Subcutaneous abdominal adipose tissue (tissue), 5 donors: ENCODE data around the gene SORCS2.

Experiments used
- H3K27ac ChIP-seq: one replicate; pipeline ENCODE4 v1.7.0; 2013; ENCODE audit warnings: low read depth, mild to moderate bottlenecking, inconsistent platforms, low read length, moderate library complexity
- H3K27me3 ChIP-seq, 5 donors: one replicate each; pipeline ENCODE4 v1.7.0; 2013; ENCODE audit warnings: low read length in 5 of 5, inconsistent platforms in 1 of 5; ENCODE audit not compliant: control insufficient read depth in 5 of 5, insufficient read depth in 4 of 5
- H3K36me3 ChIP-seq, 5 donors: one replicate each; pipeline ENCODE4 v1.7.0; 2013; ENCODE audit warnings: low read length in 5 of 5; ENCODE audit not compliant: control insufficient read depth in 5 of 5, insufficient read depth in 5 of 5
- H3K4me1 ChIP-seq, 5 donors: one replicate each; pipeline ENCODE4 v1.7.0; 2013; ENCODE audit warnings: low read length in 5 of 5, mild to moderate bottlenecking in 3 of 5, moderate library complexity in 1 of 5; ENCODE audit not compliant: control insufficient read depth in 5 of 5, insufficient read depth in 5 of 5
- H3K4me3 ChIP-seq, 5 donors: one replicate each; pipeline ENCODE4 v1.7.0; 2013; ENCODE audit warnings: low read length in 5 of 5, low read depth in 1 of 5
- H3K9ac ChIP-seq, 5 donors: one replicate each; pipeline ENCODE4 v1.7.0; 2013; ENCODE audit warnings: low read length in 5 of 5, mild to moderate bottlenecking in 4 of 5, moderate library complexity in 3 of 5
- H3K9me3 ChIP-seq, 5 donors: one replicate each; pipeline ENCODE4 v1.7.0; 2013; ENCODE audit warnings: low read length in 5 of 5; ENCODE audit not compliant: control insufficient read depth in 5 of 5
- donor health status: healthy.
- donor health status: healthy.
- donor health status: healthy.
- donor health status: healthy.
- donor health status: healthy.

Gene SORCS2

GRCh38 chr4:7716010-7716721 is 523.8 kb downstream of the SORCS2 start:
- Histone ChIP-seq H3K27ac (no peak overlapping the region), H3K4me3 (no peak overlapping the region), H3K4me1 (peaks cover 0 to 5% (median 2%) of the 10 kb centered on the region in 5 donors), H3K27me3 (peaks cover 0 to 11% (median 6%) of the 10 kb centered on the region in 5 donors), H3K9ac (no peak overlapping the region), H3K36me3 (no peaks in the 10 kb centered on the region), H3K9me3 (peaks cover 0 to 9% (median 7%) of the 10 kb centered on the region in 5 donors)

GRCh38 chr4:7717161-7717560 is 524.8 kb downstream of the SORCS2 start:
- peaks cover 0 to 11% (median 6%) of the 10 kb centered on the region in 5 donors for H3K27me3 ChIP-seq
- H3K27ac ChIP-seq, result no peak overlapping the region
- no peak overlapping the region for H3K9ac ChIP-seq
- peaks cover 0 to 6% (median 2%) of the 10 kb centered on the region in 5 donors for H3K4me1 ChIP-seq
- H3K4me3 ChIP-seq, result no peak overlapping the region
- H3K36me3 ChIP-seq, result no peaks in the 10 kb centered on the region
- peaks cover 0 to 9% (median 7%) of the 10 kb centered on the region in 5 donors for H3K9me3 ChIP-seq

GRCh38 chr4:7717946-7718490 is 525.7 kb downstream of the SORCS2 start:
- Histone ChIP-seq H3K4me3 (no peak overlapping the region), H3K36me3 (no peaks in the 10 kb centered on the region), H3K9ac (no peak overlapping the region), H3K4me1 (peaks cover 0 to 11% (median 4%) of the 10 kb centered on the region in 5 donors), H3K9me3 (peaks cover 0 to 9% (median 7%) of the 10 kb centered on the region in 5 donors), H3K27ac (no peak overlapping the region), H3K27me3 (peaks cover 0 to 12% (median 8%) of the 10 kb centered on the region in 5 donors)

GRCh38 chr4:7719354-7720174 is 527.2 kb downstream of the SORCS2 start:
- Histone ChIP-seq H3K27me3 (peaks cover 0 to 12% (median 11%) of the 10 kb centered on the region in 5 donors), H3K36me3 (no peaks in the 10 kb centered on the region), H3K27ac (no peak overlapping the region), H3K4me1 (peaks cover 0 to 11% (median 4%) of the 10 kb centered on the region in 5 donors), H3K9ac (no peak overlapping the region), H3K4me3 (no peak overlapping the region), H3K9me3 (peaks cover 0 to 3% (median under 1%) of the 10 kb centered on the region in 5 donors)

GRCh38 chr4:7721984-7722551 is 529.7 kb downstream of the SORCS2 start:
- Histone ChIP-seq H3K27ac (no peak overlapping the region), H3K27me3 (peaks cover 0 to 12% (median 9%) of the 10 kb centered on the region in 5 donors), H3K9me3 (peaks cover 0 to 3% (median 0%) of the 10 kb centered on the region in 5 donors), H3K4me1 (peaks cover 0 to 11% (median 4%) of the 10 kb centered on the region in 5 donors), H3K4me3 (no peak overlapping the region), H3K9ac (no peak overlapping the region), H3K36me3 (no peaks in the 10 kb centered on the region)

- Histone ChIP-seq H3K36me3 (no peaks in the 10 kb centered on the region), H3K4me3 (no peak overlapping the region), H3K9ac (no peak overlapping the region), H3K4me1 (peaks cover 0 to 11% (median 4%) of the 10 kb centered on the region in 5 donors), H3K27me3 (peaks cover 0 to 12% (median 9%) of the 10 kb centered on the region in 5 donors), H3K9me3 (peaks cover 0 to 3% (median 0%) of the 10 kb centered on the region in 5 donors), H3K27ac (no peak overlapping the region)
Measured at GRCh38 chr4:7722766-7723387, 530.5 kb downstream of the SORCS2 start.

- Histone ChIP-seq H3K27ac (no peak overlapping the region), H3K4me3 (no peak overlapping the region), H3K36me3 (no peaks in the 10 kb centered on the region), H3K27me3 (peaks cover 0 to 12% (median 9%) of the 10 kb centered on the region in 5 donors), H3K9ac (no peak overlapping the region), H3K9me3 (peaks cover 0 to 3% (median 0%) of the 10 kb centered on the region in 5 donors), H3K4me1 (peaks cover 0 to 11% (median 4%) of the 10 kb centered on the region in 5 donors)
Measured at GRCh38 chr4:7723625-7724024, 531.3 kb downstream of the SORCS2 start.

GRCh38 chr4:7725951-7726350 is 533.6 kb downstream of the SORCS2 start:
- peaks cover 0 to 5% (median 0%) of the 10 kb centered on the region in 5 donors for H3K27me3 ChIP-seq
- H3K4me3 ChIP-seq, result no peak overlapping the region

GRCh38 chr4:7726665-7727413 is 534.5 kb downstream of the SORCS2 start:
- H3K36me3 ChIP-seq, result no peaks in the 10 kb centered on the region
- H3K27ac ChIP-seq, result no peak overlapping the region
- H3K4me3 ChIP-seq, result no peak overlapping the region
- H3K9me3 ChIP-seq, result peaks cover 0 to 3% (median 0%) of the 10 kb centered on the region in 5 donors
- H3K9ac ChIP-seq, result no peak overlapping the region
- peaks cover 0 to 5% (median 0%) of the 10 kb centered on the region in 5 donors for H3K27me3 ChIP-seq
- H3K4me1 ChIP-seq, result peaks cover 0 to 6% (median 0%) of the 10 kb centered on the region in 5 donors

More at GRCh38 chr4:7725951-7726350, 533.6 kb downstream of the SORCS2 start:
- no peaks in the 10 kb centered on the region for H3K36me3 ChIP-seq
- H3K9me3 ChIP-seq, result peaks cover 0 to 3% (median 0%) of the 10 kb centered on the region in 5 donors
- H3K27ac ChIP-seq, result no peak overlapping the region
- no peak overlapping the region for H3K9ac ChIP-seq
- peaks cover 0 to 6% (median 0%) of the 10 kb centered on the region in 5 donors for H3K4me1 ChIP-seq
